NAMALWA (cell line): ENCODE results near the gene PKN1.

Experiments used
- DNase-seq: peaks from one replicate; pipeline ENCODE4 v3.0.0-alpha.2; 2015; ENCODE audit warnings: low spot score

Gene PKN1

DNA sequence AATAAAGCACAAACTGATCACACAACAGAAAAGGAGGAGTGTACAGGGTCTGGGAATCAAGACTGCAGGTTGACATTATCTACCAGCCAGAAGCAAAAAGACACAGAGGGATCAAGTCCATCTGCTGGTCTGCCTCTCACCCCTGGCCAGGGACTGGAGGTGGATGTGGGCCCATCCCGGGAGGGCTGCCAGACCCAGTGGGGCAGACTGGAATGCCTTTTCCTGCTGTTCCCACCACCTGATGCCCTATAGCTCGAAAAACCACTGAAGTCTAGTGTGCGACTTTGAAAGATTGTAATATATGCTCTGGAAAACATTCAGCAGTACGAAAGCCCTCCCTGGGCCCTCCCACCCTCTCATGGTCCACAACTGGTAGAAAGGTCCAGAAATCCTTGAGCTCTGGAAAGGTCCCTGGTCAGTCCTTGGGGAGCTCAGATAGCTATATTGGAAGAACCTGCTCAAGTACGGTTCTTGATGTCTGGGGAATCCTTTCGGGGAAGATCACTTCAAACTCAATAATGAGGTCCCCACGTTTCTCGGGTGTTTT is 82.5 kb downstream of the PKN1 start:
- no peak for DNase-seq

DNA sequence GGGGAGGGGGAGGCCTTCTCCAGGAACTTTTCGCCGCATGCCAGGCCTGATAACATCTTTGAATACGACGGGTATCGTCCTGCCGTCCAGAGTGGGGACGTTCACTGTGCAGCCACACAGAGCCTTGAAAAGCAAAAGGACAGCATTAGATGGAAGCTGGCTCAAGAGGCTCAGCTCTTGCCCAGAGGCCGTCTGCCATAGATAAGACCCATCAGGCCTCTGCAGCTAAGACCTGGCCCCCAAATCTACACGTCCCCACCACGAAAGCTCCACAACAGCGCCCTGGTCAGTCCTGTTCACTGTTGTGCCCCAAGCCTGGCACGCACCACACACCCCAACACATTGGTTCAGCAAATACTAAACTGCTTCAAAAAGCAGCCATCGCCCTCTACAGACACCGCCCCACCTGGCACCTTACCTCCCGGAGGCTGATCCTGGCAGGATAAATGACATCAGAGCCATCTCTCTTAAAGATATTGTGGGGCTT is 83.0 kb downstream of the PKN1 start:
- no peak for DNase-seq

DNA sequence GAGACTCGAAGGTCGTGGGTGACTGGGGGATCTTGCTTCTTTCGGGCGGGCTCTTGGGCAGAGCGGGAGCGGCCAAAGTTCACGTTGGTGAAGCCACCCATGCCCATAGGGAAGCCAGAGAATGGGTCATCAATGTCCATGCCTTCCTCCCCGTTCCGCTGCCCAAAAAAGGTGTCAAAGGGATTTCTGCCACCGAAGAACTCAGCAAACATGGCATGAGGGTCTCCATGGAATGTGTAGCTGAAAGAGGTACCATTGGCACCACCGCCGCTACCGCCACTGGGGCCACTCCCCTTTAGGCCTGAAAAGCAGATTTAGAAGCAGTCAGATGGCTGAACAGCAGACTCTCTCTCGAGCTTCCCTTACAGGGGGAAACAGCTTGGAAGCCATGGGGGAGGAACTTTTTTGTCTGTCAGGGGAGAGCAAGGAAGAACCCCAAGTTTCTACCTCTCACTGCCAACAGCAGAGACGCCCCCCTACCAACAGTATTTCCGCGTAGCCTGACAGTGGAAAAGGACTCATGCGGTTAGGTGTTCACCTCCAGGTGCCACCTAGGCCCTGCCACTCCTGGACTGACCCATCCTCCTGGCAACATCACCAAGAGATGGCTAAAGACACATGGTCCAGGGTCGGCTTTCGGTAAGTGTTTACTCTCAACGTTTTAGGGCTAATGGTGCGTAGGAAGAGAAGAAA is 83.8 kb downstream of the PKN1 start:
- DNase-seq = no peak

- DNase-seq = no peak
Observed at GRCh38 chr19:14517446-14517839, 84.3 kb downstream of the PKN1 start.

- DNase-seq = no peak
Observed at GRCh38 chr19:14517840-14518505, 84.9 kb downstream of the PKN1 start, which contains the start of gene DNAJB1. DNAJB1 (minus strand) TSS chr19:14518397; CDS start chr19:14518349, 48 bp downstream.

GRCh38 chr19:14519245-14519859 is 86.2 kb downstream of the PKN1 start:
- no peak for DNase-seq

- DNase-seq = no peak
Observed at GRCh38 chr19:14519860-14520407, 86.8 kb downstream of the PKN1 start.

DNA sequence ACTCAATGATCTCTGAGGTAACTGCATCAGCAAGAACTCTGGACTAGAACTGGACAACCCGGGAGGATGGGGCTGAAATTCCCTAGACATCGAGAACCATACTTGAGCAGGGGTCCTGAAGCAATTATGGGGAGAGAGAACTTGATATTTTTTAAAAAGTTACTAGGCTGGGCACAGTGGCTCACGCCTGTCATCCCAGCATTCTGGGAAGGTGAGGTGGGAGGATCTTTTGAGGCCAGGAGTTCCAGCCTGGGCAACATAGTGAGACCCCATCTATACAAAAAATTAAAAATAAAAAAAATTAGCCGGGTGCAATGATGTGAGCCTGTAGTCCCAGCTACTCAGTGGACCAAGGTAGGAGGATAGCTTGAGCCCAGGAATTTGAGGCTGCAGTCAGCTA is 87.4 kb downstream of the PKN1 start:
- no peak for DNase-seq
